GM10248 (cell line): ENCODE data around the gene CABP2.
"Not testable (repeated sequence)": the region's sequence is repeated elsewhere in the genome, so short reads cannot be mapped to it uniquely, and the experiment has no call there.

Experiments
- CTCF ChIA-PET: fragments of 300-600 bp; sonication (Branson Sonifier 250); formaldehyde crosslinking; extraction: SDS; loops from one replicate; lab custom pipeline; 2021; ENCODE audit warnings: antibody characterized with exemption; lab: Yijun Ruan, JAX
- POLR2A ChIA-PET: fragments of 350-650 bp; sonication (Branson Sonifier 250); formaldehyde crosslinking; extraction: SDS; loops from one replicate; lab custom pipeline; 2020; ENCODE audit warnings: antibody characterized with exemption; lab: Yijun Ruan, JAX
- DNase-seq: peaks from one replicate; pipeline ENCODE4 v3.0.0; 2012; ENCODE audit errors: extremely low spot score
- TF ChIP-seq, protein P1 (sequence below): IDR thresholded peaks from 2 replicates; pipeline ENCODE4 v1.5.1; 2012; ENCODE audit warnings: mild to moderate bottlenecking, low read depth; ENCODE audit errors: extremely low read depth, missing control alignments, control extremely low read depth

Gene CABP2

GRCh38 chr11:67514116-67514515 lies 9.1 kb downstream of the CABP2 start:
- POLR2A ChIA-PET: no interaction called here
- no peak for DNase-seq
- CTCF ChIA-PET: no interaction called here
- TF ChIP-seq, protein P1, sequence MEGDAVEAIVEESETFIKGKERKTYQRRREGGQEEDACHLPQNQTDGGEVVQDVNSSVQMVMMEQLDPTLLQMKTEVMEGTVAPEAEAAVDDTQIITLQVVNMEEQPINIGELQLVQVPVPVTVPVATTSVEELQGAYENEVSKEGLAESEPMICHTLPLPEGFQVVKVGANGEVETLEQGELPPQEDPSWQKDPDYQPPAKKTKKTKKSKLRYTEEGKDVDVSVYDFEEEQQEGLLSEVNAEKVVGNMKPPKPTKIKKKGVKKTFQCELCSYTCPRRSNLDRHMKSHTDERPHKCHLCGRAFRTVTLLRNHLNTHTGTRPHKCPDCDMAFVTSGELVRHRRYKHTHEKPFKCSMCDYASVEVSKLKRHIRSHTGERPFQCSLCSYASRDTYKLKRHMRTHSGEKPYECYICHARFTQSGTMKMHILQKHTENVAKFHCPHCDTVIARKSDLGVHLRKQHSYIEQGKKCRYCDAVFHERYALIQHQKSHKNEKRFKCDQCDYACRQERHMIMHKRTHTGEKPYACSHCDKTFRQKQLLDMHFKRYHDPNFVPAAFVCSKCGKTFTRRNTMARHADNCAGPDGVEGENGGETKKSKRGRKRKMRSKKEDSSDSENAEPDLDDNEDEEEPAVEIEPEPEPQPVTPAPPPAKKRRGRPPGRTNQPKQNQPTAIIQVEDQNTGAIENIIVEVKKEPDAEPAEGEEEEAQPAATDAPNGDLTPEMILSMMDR: no peak

GRCh38 chr11:67511558-67511957 lies 11.7 kb downstream of the CABP2 start:
- CTCF ChIA-PET: interaction anchor here (1.0 to 1.3 kb wide), 2 partner anchors 10 to 161 kb away, joined by 3 read pairs; no protein-coding TSS in a partner anchor
- DNase-seq, POLR2A ChIA-PET: not testable (repeated sequence)

GRCh38 chr11:67510023-67510345 lies 13.3 kb downstream of the CABP2 start:
- DNase-seq: no peak
- ChIA-PET POLR2A (no interaction called here), CTCF (no interaction called here)
- TF ChIP-seq, protein P1: no peak

- TF ChIP-seq, protein P1: no peak
- DNase-seq: peak; percentile 99
- ChIA-PET CTCF (interaction anchor here (1.0 to 2.1 kb wide), 3 partner anchors 107 to 153 kb away, joined by 3 to 9 read pairs (median 3); partner anchors contain the start of gene PPP1CA), POLR2A (no interaction called here)
These were observed 14.6 kb downstream of the CABP2 start for GRCh38 chr11:67508486-67509121.

- CTCF ChIA-PET: interaction anchor here (1.0 to 2.1 kb wide), 5 partner anchors 107 to 152 kb away, joined by 3 to 9 read pairs (median 3); partner anchors contain the start of gene PPP1CA
These were observed 15.3 kb downstream of the CABP2 start, which contains the start of gene CDK2AP2 for GRCh38 chr11:67507864-67508485. CDK2AP2 (minus strand) TSS chr11:67508162; CDS start chr11:67508082, 80 bp downstream.

DNA sequence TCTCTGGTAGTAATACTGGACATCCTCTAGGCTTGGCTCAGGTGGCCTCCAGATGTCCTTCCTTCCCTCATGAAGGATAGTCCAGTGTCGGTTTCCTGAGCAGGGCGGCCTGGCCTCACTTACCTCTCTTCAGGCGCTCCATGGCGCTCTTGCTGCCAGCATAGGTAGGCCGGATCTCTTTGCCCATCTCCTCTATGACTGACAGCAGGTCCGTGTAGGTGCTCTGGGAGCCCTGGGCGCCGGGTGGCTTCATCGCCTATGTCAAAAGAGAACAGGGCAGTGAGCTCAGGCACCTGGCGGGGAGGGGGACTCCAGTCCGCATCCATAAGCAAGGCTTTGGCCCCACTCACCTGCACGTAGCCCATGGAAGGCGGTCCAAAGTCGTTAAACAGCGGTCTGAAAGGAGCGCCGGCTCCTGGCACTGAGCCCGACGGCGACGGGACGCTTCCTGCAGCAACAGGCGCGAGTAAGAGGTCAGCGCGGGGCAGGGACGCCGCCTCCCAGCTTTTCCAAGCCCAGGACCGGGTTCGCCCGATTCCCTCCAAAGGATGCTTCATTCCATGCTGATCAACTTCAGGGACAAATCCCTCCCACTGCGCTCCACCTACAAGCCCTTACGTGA lies 15.9 kb downstream of the CABP2 start:
- TF ChIP-seq, protein P1: no peak
- CTCF ChIA-PET: interaction anchor here (1.0 to 2.1 kb wide), 5 partner anchors 106 to 151 kb away, joined by 3 to 9 read pairs (median 3); partner anchors contain the start of gene PPP1CA
- POLR2A ChIA-PET: no interaction called here

More at GRCh38 chr11:67507864-67508485, 15.3 kb downstream of the CABP2 start, which contains the start of gene CDK2AP2:
- POLR2A ChIA-PET: no interaction called here
- TF ChIP-seq, protein P1: no peak
- peak; percentile 99 for DNase-seq

More for the DNA sequence above, 15.9 kb downstream of the CABP2 start:
- DNase-seq: no peak
